Measurements from ENCODE around the gene CHTF8.
"Not testable (repeated sequence)": the region's sequence is repeated elsewhere in the genome, so short reads cannot be mapped to it uniquely, and the experiment has no call there.

The CHTF8 gene, protein sequence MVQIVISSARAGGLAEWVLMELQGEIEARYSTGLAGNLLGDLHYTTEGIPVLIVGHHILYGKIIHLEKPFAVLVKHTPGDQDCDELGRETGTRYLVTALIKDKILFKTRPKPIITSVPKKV

DNA sequence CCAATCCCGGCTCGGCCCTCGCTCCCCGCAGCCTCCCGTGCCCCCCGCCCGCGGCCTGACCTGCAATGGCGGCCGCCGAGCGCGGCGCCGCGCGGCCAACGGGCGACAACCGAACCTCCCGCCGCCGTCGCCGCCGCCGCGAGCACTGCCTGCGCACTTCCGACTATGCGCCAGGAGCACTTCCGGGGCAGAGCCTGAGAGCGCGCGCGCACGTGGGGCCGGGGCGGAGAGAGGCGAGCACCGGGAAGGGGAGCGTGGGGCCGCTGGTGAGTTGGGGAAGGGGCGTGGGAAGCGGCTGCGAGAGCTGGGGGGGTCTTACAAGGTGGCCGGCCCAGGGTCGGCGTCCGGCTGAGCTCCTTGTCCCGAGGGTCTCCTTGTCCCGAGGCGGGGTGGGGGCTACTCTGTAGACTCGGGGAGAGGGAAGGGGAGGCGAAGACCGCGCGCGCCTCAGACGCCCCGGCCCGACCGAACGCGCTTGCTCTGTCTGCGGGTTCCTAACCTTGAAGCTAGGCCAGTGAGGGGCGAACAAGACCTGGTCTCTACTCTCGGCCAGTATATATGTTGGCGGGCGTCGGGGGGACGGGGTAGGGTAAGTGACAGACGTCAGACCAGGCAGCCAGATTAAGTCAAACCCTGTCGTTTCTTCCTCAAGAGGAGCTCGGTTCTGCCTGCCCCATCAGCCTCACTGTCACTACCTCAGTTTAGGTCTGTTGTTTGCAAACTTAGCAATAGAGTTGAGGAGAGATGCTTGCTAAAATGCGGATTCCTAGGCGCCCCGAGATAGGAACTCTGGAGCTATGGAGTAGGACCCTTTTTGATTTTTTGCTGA, at the start of gene CHTF8, which contains the start of gene UTP4:
Gene CHTF8, minus strand, starts transcription at position 165 of the 829 bp plus-strand sequence. CDS start 11,130 bp downstream, outside the sequence.
Gene UTP4, plus strand, starts transcription at position 226 of the 829 bp plus-strand sequence. CDS start 811 bp downstream, outside the sequence.
- peak; percentile 44 for DNase-seq

DNA sequence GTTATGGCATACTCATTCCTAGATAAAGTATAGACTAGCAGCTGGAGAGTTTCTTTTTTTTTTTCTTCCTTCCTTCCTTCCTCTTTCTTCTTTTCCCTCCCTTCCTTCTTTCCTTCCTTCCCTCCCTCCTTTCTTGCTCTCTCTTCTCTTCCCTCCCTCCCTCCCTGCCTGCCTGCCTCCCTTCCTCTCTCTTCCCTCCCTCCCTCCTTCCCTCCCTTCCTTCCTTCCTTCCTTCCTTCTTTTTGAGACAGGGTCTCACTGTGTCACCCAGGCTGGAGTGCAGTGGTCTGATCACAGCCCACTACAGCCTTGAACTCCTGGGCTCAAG, 47.6 kb upstream of the CHTF8 start:
- no peak for DNase-seq

DNA sequence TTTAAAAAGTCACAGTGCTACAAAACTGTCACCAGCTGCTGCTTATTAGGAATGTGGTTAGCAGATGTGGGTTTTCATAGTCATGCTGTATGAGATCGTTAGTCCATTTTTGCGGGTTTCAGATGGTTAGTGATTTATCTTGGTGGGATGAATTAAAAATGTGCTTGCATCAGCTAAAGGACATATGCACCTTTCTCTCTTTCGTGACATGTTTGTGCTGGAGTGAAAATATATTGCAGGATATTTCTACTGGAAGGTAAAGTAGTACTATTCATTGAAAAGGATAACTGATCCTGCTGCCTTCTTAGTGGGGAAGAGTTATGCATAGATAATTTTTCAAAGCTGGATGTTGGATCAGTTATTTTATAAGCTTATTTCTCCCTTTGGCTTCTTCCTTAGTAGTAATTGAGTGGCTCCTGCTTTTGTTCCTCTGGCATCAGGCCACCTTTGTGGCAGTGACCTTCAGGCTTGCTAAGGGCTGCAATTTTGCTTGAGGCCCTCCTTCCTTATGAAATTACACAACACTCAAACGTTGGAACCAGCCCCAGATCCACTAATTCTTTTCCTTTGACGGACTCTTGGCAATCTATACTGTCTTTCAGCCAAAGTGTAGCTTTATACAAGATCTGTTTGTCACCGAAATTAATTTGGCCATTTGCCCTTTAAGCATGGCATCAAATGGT, 47.1 kb upstream of the CHTF8 start:
- DNase-seq: no peak

DNA sequence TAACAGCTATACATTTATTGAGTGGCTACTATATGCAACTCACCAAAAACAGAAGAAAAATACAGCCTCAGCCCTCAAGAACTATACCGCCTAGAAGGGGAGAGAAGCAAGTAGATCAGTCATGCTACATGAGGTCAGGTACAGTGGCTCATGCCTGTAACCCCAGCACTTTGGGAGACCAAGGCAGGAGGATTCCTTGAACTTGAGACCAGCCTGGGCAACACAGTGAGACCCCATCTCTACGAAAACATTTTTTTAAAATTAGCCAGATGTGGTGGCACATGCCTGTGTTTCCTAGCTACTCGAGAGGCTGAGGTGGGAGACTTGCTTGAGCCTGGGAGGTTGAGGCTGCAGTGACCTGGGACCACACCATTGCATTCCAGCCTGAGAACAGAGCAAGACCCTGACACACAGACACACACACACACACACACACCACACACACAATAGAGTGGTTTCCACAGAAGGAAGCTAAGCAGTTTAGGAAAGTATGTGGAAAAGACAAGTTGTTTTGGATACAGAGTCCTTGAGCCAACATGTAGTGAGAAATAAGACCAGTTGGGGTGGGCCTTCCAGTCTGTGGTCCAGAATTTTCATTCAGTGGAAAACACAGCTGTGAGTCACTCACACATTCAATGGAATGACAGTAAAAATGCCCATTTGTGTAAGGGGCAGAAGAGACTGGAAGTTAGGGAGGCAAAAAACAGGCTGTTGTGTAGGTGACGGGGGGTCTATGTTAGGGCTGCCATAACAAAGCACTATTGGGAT, 43.8 kb upstream of the CHTF8 start:
- DNase-seq: no peak

DNA sequence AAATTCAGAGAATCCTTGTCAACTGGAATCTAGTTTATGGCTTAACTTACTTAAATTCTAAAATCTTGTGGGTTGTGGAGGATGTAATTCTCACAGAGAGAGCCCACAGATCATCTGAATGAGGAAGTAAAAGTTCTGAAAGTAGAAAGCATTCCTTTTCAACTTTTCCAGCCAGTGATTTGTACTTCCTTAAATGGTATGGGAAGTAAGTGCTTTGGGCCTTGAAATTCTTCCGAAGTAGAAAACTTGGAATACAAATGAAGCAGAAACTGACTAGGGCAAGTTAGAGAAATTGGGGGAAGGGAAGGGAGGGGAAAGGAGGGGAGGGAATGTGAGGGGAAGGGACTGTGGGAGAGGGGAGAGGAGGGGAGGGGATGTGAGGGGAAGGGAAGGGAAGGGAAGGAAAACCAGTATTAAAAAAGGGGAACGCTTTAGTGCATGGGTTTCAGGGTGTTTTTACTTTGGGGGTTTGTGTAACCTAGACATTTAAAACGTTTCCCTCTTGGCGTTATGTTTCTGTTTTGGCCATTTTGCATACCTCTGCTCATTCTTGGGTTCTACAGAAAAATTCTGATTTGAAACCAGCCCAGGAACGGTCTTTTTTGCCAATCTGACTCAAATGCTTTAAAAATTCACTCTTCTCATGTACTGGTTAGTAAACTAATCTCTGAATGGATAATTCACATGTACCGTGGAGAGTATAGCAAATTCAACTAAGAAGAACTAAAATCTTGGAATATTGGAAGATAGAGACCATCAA, 39.1 kb upstream of the CHTF8 start:
- no peak for DNase-seq

DNA sequence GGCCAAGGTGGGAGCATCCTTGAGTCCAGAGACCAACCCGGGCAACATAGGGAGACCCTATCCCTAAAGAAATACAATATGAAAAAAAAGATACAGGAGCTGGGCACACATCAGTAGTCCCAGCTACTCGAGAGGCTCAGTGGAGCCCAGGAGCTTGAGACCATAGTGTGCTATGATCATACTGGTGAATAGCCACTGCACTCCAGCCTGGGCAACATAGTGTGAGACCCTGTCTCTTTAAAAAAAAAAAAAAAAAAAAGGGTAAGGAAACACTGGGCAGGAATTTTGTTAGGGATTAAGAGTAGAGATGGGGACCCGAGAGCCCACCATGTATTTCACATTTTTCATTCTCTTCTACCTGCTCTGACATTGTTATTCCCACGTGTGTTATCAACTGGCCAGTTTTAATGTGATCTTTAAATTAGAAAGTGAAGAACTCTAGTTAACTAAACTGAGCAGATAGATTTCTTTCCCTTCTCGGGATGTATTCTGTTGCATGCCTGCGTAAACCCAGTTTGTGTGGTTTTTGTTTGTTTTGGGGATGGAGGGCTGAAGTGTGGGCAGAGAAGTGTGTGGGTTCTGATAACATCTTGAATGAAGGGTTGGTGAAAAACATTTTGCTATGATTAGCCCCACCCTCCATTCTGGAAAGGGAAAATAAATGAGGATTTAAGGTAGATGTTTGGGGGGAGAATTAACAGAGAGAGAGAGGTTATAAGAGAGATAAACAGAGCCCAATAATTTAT, 37.4 kb upstream of the CHTF8 start:
- DNase-seq: no peak

DNA sequence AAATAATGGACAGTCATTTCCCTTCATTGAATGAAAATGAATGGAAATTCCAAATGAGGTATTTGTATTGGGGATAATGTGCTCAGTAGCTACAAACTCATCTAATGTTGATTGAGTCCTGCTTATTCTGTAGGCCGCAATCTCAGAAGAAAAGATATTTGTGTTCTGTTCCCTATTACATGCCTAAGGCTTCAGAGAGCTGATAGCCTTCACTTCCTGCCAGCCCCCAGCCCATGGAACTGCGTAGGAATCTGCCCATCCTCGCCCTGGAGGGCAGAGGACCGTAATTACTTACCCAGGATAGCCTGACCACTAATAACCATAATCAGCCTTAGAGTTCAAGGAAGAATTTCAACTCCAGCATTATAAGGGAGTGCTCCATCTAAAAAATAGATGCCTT, 36.7 kb upstream of the CHTF8 start:
- no peak for DNase-seq

DNA sequence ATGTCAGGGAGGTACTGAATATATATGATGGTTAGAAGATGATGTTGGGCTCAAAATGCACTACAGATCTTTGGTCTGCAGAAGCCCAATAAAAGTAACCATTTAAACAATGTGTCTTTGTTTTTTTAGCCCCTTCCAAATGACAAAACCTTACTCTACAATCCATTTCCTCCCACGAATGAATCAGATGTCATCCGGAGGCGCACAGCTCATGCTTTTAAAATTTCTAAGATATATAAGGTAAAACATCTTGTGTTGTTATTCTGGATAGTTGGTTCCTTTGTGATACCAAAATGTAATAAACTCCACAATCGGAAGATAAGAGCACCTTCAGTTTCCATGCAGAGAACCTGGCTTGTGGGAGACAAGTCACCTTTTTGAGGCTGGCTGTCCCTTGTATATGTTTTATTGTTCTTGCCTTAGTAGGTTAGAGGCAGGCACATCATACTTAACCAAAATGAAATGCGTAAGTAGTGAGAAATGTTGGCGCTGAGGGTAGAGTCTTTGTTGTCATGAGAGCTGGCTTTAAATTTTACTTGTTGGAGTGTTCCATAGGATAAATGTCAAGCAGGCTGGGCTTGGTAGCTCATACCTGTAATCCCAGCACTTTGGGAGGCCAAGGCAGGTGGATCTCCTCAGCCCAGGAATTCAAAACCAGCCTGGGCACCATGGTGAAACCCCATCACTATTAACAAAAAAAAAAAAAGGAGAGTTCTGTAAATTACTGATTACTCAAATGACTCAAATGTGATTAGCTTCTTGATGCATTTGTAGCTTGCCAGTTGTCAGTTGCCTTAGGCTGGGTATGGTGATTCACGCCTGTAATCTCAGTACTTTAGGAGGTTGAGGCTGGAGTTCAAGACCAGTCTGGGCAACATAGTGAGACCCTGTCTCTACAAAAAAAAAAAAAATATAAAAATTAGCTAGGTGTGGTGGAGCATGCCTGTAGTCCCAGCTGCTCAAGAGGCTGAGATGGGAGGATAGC, 34.9 kb upstream of the CHTF8 start:
- DNase-seq: no peak

DNA sequence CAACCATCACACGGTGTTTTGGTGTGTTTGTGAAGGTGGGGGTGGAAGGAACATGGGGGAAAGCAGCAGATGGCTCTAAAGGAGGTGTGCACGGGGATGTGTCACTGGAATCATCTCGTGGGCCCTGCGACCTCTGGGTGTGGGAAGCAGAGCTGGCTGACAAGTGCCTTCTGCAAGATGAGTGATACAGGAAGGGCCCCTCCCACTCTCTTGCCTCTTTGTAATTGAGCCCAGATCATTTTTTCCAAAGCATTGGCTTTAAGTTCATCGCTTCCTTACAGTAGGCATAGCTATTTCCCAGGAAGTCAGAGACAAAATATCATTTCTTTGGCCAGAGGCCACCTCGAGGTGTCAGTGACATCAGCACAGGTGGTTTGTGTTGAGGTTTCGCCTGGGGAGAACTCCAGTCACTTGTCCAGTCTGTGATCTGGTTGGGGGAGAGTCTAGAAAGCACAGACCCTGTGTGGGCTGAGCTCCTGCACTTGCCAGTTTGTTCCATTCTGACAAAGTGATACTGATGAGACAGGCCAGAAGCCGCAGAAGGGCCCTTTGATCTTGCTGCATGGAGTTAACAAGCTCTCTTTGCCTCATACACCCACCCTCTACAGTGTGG, 33.9 kb upstream of the CHTF8 start:
- DNase-seq: no peak

DNA sequence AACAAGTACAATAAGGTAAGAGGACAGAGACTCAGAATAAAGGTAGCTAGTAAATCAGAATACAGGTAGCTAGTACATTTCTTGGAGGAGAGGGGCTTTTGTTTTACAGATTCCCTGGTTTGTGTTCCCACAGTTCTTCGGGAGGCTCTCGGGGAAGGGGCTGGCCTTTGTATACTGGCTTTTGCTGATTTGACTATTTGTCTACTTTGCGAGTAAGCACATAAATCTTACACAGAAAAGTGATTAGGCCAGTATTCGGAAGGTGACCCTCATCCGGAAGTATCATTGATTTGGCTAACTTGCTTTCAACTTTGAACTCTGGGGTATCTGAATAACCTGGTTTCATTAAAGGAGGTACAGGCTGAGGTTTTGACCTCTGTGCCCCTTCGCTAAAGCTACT, 33.2 kb upstream of the CHTF8 start:
- DNase-seq: no peak

DNA sequence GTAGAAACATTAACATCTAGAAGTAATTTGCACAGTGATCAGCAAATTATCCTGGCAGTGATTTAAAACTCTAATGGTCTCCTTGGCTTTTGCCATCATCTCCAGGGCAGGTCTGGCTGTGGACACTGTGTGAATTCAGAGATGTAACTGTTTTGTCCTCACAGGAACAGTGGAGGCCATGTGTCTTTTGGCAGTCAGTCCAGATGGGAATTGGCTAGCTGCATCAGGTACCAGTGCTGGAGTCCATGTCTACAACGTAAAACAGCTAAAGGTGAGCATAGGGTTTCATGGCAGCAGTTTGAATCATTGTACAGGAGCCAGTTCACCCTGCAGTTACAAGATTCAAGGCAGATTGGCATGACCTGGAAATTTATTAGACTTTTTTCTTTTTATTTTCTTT, 27.8 kb upstream of the CHTF8 start:
- no peak for DNase-seq

DNA sequence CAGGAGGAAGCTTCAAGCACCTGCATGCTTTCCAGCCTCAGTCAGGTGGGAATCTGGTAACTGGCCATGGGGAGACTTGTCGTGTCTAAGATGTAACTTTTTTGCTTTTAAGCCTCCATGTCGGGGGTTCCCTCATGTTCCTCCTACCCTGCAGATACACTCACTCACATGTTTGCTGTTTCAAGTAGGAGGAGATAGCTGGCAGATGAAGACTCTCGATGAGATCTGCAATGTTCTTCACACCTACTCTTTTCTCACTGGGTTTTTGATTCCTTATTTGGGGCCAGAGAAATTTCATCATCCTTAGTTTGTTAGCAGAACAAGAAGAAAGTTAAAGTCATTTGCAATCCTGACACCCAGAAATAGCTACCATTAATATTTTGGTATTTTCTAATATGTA, 24.8 kb upstream of the CHTF8 start:
- no peak for DNase-seq

DNA sequence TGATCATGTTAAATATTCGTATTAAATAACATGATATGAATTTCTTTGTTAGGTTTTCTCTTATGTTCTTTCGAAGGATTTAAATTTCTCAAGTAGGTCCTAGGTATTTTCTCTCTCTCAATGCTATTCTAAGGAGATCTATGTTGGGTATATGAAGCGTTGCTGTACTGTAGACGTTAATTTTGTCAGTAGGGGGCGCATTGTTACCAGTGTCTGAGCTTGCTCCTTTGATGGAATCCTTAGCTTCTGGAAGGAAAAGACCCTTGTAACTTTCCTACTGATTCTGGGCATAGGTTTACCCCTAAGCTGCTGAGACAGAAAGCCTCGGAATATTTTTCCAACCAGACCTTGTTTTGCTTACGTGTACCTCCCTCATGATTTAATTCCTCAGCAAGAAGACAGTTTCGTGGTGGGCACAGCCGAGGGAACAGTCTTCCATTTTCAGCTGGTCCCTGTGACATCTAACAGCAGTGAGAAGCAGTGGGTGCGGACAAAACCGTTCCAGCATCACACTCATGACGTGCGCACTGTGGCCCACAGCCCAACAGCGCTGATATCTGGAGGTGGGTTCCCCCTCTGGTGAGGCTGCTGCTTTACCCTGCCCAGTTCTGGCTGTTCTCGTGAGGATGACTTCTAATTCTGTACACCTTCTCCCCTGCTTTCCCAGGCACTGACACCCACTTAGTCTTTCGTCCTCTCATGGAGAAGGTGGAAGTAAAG, 17.9 kb upstream of the CHTF8 start:
- DNase-seq: peak; percentile 4

DNA sequence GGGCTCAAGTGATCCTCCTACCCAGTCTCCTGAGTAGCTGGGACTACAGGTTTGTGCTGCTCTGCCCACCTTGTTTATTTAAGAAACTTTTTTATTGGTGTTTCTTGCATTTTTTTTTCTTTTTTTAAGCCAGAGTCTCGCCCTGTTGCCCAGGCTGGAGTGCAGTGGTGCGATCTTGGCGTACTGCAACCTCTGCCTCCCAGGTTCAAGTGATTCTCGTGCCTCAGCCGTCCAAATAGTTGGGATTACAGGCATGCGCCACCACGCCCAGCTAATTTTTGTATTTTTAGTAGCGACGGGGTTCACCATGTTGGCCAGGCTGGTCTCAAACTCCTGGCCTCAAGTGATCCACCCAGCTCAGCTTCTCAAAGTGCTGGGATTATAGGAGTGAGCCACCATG, 17.2 kb upstream of the CHTF8 start:
- DNase-seq: not testable (repeated sequence)

DNA sequence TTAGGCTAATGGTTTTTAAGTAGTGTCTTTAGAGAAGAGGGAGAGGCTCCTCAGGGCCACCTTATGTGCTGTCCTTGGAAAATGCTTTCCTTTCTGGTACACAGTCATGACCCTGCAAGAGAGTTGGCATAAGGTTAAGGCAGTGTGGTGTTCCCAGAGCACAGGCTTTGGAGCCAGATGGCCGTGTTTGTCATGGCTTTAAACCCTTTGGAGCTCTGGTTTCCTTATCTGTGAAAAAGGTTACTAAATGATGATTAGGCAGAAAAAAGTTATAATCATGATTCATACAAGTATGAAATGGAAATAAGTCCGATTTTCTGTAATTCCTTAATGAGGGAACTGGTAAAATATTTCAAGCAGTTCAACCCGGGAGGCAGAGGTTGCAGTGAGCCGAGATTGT, 13.3 kb upstream of the CHTF8 start:
- no peak for DNase-seq

DNA sequence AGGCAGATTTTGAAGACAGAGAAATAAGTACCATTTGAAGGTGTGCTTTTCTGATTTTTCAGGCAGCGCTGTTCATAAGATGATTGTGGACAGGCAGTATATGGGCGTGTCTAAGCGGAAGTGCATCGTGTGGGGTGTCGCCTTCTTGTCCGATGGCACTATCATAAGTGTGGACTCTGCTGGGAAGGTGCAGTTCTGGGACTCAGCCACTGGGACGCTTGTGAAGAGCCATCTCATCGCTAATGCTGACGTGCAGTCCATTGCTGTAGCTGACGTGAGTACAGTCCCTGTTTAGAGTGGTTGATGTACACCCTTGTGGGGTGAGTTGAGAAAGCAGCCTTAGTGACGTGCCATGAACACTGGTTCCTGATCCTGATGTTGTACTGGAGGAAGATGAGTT, 10.7 kb upstream of the CHTF8 start:
- no peak for DNase-seq

DNA sequence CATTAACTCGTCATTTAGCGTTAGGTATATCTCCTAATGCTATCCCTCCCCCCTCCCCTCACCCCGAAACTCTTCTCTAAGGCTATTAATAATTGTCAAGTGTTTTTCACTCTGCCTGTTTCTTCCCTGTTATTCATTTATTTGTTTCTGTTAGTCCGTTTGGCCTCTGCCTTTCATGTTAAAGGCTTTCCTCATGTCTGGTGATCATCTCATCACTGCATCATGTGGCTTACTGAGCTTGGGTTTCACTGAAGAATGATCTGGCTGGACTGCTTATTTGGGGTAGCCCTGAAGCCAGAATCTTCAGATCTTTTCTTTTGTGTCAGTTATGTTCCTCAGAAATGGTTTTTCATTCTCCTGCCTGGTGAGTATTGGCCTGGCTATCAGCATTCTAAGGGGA, 9.5 kb upstream of the CHTF8 start:
- DNase-seq: no peak

DNA sequence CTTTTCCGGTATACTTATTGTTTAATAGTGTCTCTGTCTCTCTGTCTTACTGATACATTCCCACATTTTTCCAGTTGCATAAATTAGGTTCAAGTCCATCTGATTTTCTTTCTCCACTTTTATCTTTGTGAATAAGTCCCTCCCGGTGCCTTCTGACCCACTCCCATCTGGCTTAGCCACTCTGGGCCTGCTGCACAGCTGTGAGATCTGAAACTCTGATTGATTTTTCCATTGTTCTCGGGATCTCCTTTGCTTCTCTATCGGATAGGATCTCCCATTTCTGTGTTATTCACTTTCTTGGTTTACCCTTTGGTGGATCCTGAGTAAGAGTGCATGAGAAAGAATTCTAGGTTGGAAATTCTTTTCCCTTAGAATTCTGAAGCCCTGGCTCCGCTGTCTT, 8.6 kb upstream of the CHTF8 start:
- no peak for DNase-seq

DNA sequence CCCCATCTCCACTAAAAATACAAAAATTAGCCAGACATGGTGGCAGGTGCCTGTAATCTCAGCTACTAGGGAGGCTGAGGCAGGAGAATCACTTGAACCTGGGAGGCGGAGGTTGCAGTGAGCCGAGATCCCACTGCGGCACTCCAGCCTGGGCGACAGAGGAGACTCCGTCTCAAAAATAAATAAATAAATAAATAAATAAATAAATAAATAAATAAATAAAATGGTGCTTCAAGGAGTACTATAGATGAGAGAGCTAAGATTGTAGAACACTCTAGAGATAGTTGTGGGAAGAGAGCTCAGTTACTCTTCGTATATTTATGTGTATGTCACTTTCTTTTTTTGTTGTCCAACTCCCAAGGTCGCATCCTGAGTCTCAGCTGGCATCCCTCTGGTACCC, 7.1 kb upstream of the CHTF8 start:
- DNase-seq: not testable (repeated sequence)

DNA sequence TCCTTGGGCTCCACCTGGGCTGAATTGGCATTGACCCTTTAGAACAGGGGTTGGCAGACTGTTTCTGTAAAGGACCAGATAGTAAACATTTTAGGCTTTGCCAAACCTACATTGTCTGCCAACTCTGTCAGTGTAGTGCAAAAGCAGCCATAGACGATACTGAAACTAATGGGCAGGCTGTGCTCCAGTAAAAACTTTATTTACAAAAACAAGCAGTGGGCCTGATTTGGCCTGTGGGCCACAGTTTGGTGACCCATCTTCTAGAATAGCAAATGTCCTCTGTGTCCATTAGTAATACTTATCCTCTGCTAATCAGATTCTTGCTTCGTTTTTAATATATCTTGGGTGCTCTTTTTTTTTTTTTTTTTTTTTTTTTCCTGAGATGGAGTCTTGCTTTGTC, 6.2 kb upstream of the CHTF8 start:
- DNase-seq: no peak

Data from NCI-H1048 (cell line).